HepG2 (cell line): Measurements from ENCODE around the gene ARAP1. TPM values are rescaled to one million over a fixed set of nuclear protein-coding genes. Genes with fewer than 3 reads are reported as not detected.

Experiments
- ATAC-seq: fragments of 200-7000 bp; cut with Tn5 transposase; 3 replicates; pipeline ENCODE4 v1.9.1; 2020; ENCODE audit warnings: mild to moderate bottlenecking, moderate library complexity
- BruUV-seq: library from RNA; stranded (reverse); fragments of 400-500 nt; replicated peaks from 2 replicates; lab custom pipeline; 2021; lab: Mats Ljungman, UMichigan
- CTCF ChIA-PET: fragments of 300-600 bp; formaldehyde crosslinking; extraction: SDS; loops from one replicate; lab custom pipeline; 2021; ENCODE audit warnings: low total read pairs, inconsistent platforms, low intra/inter-chr PET ratio; lab: Yijun Ruan, JAX
- POLR2A ChIA-PET: fragments of 350-600 bp; sonication (Branson Sonifier 250); formaldehyde crosslinking; loops from one replicate; lab custom pipeline; 2020; ENCODE audit warnings: antibody characterized with exemption, inconsistent platforms; lab: Yijun Ruan, JAX
- DNase-seq: peaks from one replicate; pipeline ENCODE4 v3.0.0-alpha.2; 2015; ENCODE audit warnings: low spot score
- FAIRE-seq: peaks from 3 replicates; lab custom pipeline; 2011; peaks lifted over from hg19 to GRCh38; lab: Jason Lieb, UNC
- H2AFZ ChIP-seq: one replicate; pipeline ENCODE4 v1.6.1; 2011; ENCODE audit warnings: low read length, inconsistent platforms
- H3K27ac ChIP-seq: fragments of 300-600 bp; 3 replicates; pipeline ENCODE4 v1.8.0; 2011; ENCODE audit warnings: mixed run types, mild to moderate bottlenecking, mixed read lengths, low read length, inconsistent platforms; ENCODE audit not compliant: insufficient read depth; ENCODE audit errors: extremely low read length
- H3K27me3 ChIP-seq, 2 experiments: fragments of 200-600 bp in 1 of 2; 2 replicates in 1 of 2; 3 replicates in 1 of 2; pipeline versions ENCODE4 v1.6.0 to v1.8.0; 2011; ENCODE audit warnings: low read length in 2 of 2, mild to moderate bottlenecking in 2 of 2, moderate library complexity in 2 of 2, inconsistent platforms in 1 of 2; ENCODE audit not compliant: insufficient read depth in 2 of 2, control insufficient read depth in 1 of 2
- H3K36me3 ChIP-seq, 2 experiments: fragments of 200-600 bp in 1 of 2; replicated peaks in 1 of 2; 2 replicates in 1 of 2; 3 replicates in 1 of 2; pipeline versions ENCODE4 v1.5.1 to v1.8.0; 2011; ENCODE audit warnings: low read length in 2 of 2, inconsistent platforms in 1 of 2; ENCODE audit not compliant: insufficient read depth in 2 of 2, control insufficient read depth in 1 of 2
- H3K4me1 ChIP-seq: 2 replicates; pipeline ENCODE4 v1.5.1; 2012; ENCODE audit warnings: low read length, inconsistent platforms; ENCODE audit not compliant: insufficient read depth
- H3K4me2 ChIP-seq: 2 replicates; pipeline ENCODE4 v1.6.0; 2011; ENCODE audit warnings: low read depth, low read length, inconsistent platforms
- H3K4me3 ChIP-seq, 3 experiments: fragments of 200-600 bp in 1 of 3; sonication (generic), shearing (Covaris generic) in 1 of 3; replicated peaks in 1 of 3; 2 replicates each; pipeline ENCODE4 v1.5.1; 2011 to 2016; ENCODE audit warnings: low read length in 3 of 3, inconsistent platforms in 2 of 3, low read depth in 2 of 3, mild to moderate bottlenecking in 2 of 3, control low read depth in 1 of 3, mixed read lengths in 1 of 3; ENCODE audit not compliant: insufficient read depth in 1 of 3
- H3K79me2 ChIP-seq: one replicate; pipeline ENCODE4 v1.6.1; 2011; ENCODE audit warnings: low read length, inconsistent platforms; ENCODE audit not compliant: insufficient read depth
- H3K9ac ChIP-seq: 2 replicates; pipeline ENCODE4 v1.6.0; 2011; ENCODE audit warnings: mild to moderate bottlenecking, low read depth, low read length, inconsistent platforms; ENCODE audit not compliant: insufficient read depth
- H3K9me3 ChIP-seq: 2 replicates; pipeline ENCODE4 v1.5.1; 2012; ENCODE audit warnings: mild to moderate bottlenecking, low read length
- H4K20me1 ChIP-seq: 2 replicates; pipeline ENCODE4 v1.6.0; 2011; ENCODE audit warnings: inconsistent platforms, mild to moderate bottlenecking, low read length, moderate library complexity; ENCODE audit not compliant: insufficient read depth
- ARNT2 ChIP-seq: sonication (generic); formaldehyde crosslinking; IDR thresholded peaks from 2 replicates; pipeline ENCODE4 v1.8.0; 2022; ENCODE audit warnings: mild to moderate bottlenecking, low read depth, missing genetic modification reagents, moderate library complexity
- ARNTL ChIP-seq: sonication (generic); formaldehyde crosslinking; IDR thresholded peaks from 2 replicates; pipeline ENCODE4 v1.4.0; 2020; ENCODE audit warnings: mild to moderate bottlenecking, missing genetic modification reagents
- GFI1 ChIP-seq: sonication (generic); formaldehyde crosslinking; IDR thresholded peaks from 2 replicates; pipeline ENCODE4 v1.5.0; 2020; ENCODE audit warnings: missing genetic modification reagents, mild to moderate bottlenecking, borderline replicate concordance
- POLR2G ChIP-seq: fragments of 200-400 bp; formaldehyde crosslinking; IDR thresholded peaks from 2 replicates; pipeline ENCODE4 v1.6.1; 2018; ENCODE audit warnings: mild to moderate bottlenecking, low read depth, low read length, moderate library complexity
- STAG1 ChIP-seq: sonication (generic); formaldehyde crosslinking; IDR thresholded peaks from 2 replicates; pipeline ENCODE4 v1.4.0; 2020; ENCODE audit warnings: missing genetic modification reagents
- ZBTB7B ChIP-seq: sonication (generic); formaldehyde crosslinking; IDR thresholded peaks from 2 replicates; pipeline ENCODE4 v1.4.0; 2020; ENCODE audit warnings: missing genetic modification reagents
- ZMYM2 ChIP-seq: sonication (generic); formaldehyde crosslinking; IDR thresholded peaks from 2 replicates; pipeline ENCODE4 v1.8.0; 2022; ENCODE audit warnings: mild to moderate bottlenecking, missing genetic modification reagents
- ZNF234 ChIP-seq: sonication (generic); formaldehyde crosslinking; conservative IDR thresholded peaks from 2 replicates; pipeline ENCODE4 v1.5.1; 2020; ENCODE audit warnings: mild to moderate bottlenecking, missing genetic modification reagents
- ZNF562 ChIP-seq: sonication (generic); formaldehyde crosslinking; IDR thresholded peaks from 2 replicates; pipeline ENCODE4 v1.8.0; 2022; ENCODE audit warnings: missing genetic modification reagents, borderline replicate concordance
- WGBS: methylation state at CpG from one replicate; pipeline ENCODE4 v1.1.6; 2017; ENCODE audit warnings: low lambda C conversion rate; 5-methylcytosine and 5-hydroxymethylcytosine counted together
- in situ Hi-C: cut with HindIII; loops from 2 replicates; pipeline ENCODE4 v1.10.0; 2017; ENCODE audit warnings: low pct_unique_long_range_greater_than_20kb; ENCODE audit not compliant: extremely low pct_ligation_motif_present
- intact Hi-C: fragments of 100-400 bp; cut with micrococcal nuclease; formaldehyde crosslinking; loops from one replicate; pipeline ENCODE4 v1.10.0; 2022; ENCODE audit not compliant: unreplicated experiment
- polyA plus RNA-seq, 8 experiments: library from polyadenylated mRNA; depleted of rRNA in 3 of 8; stranded (reverse) in 7 of 8; unstranded in 1 of 8; fragments of >200 nt; fragmentation: Illumina TruSeq in 4 of 8; extraction: Trizol in 4 of 8; gene quantifications; 2 replicates each; pipeline versions ENCODE4 v1.2.1 to v1.2.3, GENCODE V29; 2011 to 2016; ENCODE audit warnings: low read depth in 4 of 8, missing spikeins in 1 of 8, mixed read lengths in 1 of 8; ENCODE audit not compliant: insufficient read depth in 1 of 8
- total RNA-seq, 5 experiments: library from RNA; depleted of rRNA; stranded (reverse); fragments of >200 nt; fragmentation: Illumina TruSeq; extraction: Trizol; gene quantifications; 2 replicates each; pipeline ENCODE4 v1.2.3, GENCODE V29; 2016; ENCODE audit warnings: low read depth in 1 of 5
- TF ChIP-seq, protein P1 (sequence below): sonication (generic); formaldehyde crosslinking; IDR thresholded peaks from one replicate; pipeline ENCODE4 v1.5.1; 2020; ENCODE audit warnings: mild to moderate bottlenecking, missing genetic modification reagents; ENCODE audit errors: not compliant biosample characterization
- TF ChIP-seq, protein P2 (sequence below): sonication (generic); formaldehyde crosslinking; IDR thresholded peaks from 2 replicates; pipeline ENCODE4 v1.5.1; 2020; ENCODE audit warnings: mild to moderate bottlenecking, missing genetic modification reagents, borderline replicate concordance

Gene ARAP1
- total and polyA plus RNA-seq, 2 of the 13 experiments (the other 11 are each of a cell fraction or from before 2014, with no cell fraction given), result 43.2 to 55.5 TPM

DNA sequence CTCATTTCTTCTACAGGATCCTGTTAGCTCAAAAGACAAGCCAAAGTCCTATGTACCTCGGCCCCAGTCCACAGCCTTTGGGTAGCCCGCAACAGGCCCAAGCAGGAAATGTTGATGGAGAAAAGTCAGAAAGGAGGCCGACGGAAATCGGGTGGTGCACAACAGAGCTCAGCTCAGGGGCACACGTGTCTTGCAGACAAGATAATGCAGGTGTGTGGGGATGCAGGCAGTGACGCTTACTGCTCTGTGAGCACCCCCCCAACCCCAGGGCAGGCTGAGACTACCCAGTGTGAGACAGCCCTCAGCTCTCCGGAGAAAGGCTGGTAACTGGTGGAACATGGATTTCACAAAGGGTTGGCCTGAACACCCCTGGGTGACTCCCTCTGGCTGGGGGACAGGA lies 73.7 kb downstream of the ARAP1 start:
- DNase-seq (no peak), FAIRE-seq (no peak), ATAC-seq (no peak)
- in situ Hi-C loops, result no loop called here
- no peak overlapping the region for H2AFZ ChIP-seq
- no peaks in the 10 kb centered on the region for H3K4me1 ChIP-seq
- peaks cover 2 to 35% of the 10 kb centered on the region in 2 experiments; a peak in 3 of 5 replicates for H3K27me3 ChIP-seq
- intact Hi-C loops, result no loop called here
- peaks cover 1 to 4% of the 10 kb centered on the region in 2 experiments; a peak in 2 of 5 replicates for H3K36me3 ChIP-seq
- no peak overlapping the region for H3K4me2 ChIP-seq
- CTCF ChIA-PET, result no interaction called here
- BruUV-seq, result no TSS peak
- no peaks in the 10 kb centered on the region for H3K9me3 ChIP-seq
- POLR2A ChIA-PET, result no interaction called here
- 35% methylated on average over 8 of the region's 8 CpGs for WGBS
- no peaks in the 10 kb centered on the region for H3K79me2 ChIP-seq
- no peak overlapping the region for H3K9ac ChIP-seq
- H3K4me3 ChIP-seq, result no peak overlapping the region
- H3K27ac ChIP-seq, result no peak overlapping the region
- H4K20me1 ChIP-seq, result peaks cover 15% of the 10 kb centered on the region; the same call in 1 of the 2 replicates
- no peak for TF ChIP-seq ZMYM2 (CRISPR knock-in tag)
- TF ChIP-seq, protein P1, sequence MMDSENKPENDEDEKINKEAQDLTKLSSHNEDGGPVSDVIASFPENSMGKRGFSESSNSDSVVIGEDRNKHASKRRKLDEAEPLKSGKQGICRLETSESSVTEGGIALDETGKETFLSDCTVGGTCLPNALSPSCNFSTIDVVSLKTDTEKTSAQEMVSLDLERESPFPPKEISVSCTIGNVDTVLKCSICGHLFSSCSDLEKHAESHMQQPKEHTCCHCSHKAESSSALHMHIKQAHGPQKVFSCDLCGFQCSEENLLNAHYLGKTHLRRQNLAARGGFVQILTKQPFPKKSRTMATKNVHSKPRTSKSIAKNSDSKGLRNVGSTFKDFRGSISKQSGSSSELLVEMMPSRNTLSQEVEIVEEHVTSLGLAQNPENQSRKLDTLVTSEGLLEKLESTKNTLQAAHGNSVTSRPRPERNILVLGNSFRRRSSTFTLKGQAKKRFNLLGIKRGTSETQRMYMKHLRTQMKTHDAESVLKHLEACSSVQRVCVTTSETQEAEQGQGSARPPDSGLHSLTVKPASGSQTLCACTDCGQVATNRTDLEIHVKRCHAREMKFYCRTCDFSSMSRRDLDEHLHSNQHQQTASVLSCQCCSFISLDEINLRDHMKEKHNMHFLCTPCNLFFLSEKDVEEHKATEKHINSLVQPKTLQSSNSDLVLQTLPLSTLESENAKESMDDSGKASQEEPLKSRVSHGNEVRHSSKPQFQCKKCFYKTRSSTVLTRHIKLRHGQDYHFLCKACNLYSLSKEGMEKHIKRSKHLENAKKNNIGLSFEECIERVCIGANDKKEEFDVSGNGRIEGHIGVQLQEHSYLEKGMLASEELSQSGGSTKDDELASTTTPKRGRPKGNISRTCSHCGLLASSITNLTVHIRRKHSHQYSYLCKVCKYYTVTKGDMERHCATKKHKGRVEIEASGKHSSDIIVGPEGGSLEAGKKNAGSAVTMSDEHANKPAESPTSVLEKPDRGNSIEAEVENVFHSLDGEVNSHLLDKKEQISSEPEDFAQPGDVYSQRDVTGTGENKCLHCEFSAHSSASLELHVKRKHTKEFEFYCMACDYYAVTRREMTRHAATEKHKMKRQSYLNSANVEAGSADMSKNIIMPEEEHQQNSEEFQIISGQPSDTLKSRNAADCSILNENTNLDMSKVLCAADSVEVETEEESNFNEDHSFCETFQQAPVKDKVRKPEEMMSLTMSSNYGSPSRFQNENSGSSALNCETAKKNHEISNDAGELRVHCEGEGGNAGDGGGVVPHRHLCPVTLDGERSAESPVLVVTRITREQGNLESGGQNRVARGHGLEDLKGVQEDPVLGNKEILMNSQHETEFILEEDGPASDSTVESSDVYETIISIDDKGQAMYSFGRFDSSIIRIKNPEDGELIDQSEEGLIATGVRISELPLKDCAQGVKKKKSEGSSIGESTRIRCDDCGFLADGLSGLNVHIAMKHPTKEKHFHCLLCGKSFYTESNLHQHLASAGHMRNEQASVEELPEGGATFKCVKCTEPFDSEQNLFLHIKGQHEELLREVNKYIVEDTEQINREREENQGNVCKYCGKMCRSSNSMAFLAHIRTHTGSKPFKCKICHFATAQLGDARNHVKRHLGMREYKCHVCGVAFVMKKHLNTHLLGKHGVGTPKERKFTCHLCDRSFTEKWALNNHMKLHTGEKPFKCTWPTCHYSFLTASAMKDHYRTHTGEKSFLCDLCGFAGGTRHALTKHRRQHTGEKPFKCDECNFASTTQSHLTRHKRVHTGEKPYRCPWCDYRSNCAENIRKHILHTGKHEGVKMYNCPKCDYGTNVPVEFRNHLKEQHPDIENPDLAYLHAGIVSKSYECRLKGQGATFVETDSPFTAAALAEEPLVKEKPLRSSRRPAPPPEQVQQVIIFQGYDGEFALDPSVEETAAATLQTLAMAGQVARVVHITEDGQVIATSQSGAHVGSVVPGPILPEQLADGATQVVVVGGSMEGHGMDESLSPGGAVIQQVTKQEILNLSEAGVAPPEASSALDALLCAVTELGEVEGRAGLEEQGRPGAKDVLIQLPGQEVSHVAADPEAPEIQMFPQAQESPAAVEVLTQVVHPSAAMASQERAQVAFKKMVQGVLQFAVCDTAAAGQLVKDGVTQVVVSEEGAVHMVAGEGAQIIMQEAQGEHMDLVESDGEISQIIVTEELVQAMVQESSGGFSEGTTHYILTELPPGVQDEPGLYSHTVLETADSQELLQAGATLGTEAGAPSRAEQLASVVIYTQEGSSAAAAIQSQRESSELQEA, result no peak
- peak; percentile 19; the same call in 1 of the 2 replicates for TF ChIP-seq POLR2G
- no peak for TF ChIP-seq STAG1 (CRISPR knock-in tag)
- no peak for TF ChIP-seq ARNTL (CRISPR knock-in tag)
- TF ChIP-seq, protein P2, sequence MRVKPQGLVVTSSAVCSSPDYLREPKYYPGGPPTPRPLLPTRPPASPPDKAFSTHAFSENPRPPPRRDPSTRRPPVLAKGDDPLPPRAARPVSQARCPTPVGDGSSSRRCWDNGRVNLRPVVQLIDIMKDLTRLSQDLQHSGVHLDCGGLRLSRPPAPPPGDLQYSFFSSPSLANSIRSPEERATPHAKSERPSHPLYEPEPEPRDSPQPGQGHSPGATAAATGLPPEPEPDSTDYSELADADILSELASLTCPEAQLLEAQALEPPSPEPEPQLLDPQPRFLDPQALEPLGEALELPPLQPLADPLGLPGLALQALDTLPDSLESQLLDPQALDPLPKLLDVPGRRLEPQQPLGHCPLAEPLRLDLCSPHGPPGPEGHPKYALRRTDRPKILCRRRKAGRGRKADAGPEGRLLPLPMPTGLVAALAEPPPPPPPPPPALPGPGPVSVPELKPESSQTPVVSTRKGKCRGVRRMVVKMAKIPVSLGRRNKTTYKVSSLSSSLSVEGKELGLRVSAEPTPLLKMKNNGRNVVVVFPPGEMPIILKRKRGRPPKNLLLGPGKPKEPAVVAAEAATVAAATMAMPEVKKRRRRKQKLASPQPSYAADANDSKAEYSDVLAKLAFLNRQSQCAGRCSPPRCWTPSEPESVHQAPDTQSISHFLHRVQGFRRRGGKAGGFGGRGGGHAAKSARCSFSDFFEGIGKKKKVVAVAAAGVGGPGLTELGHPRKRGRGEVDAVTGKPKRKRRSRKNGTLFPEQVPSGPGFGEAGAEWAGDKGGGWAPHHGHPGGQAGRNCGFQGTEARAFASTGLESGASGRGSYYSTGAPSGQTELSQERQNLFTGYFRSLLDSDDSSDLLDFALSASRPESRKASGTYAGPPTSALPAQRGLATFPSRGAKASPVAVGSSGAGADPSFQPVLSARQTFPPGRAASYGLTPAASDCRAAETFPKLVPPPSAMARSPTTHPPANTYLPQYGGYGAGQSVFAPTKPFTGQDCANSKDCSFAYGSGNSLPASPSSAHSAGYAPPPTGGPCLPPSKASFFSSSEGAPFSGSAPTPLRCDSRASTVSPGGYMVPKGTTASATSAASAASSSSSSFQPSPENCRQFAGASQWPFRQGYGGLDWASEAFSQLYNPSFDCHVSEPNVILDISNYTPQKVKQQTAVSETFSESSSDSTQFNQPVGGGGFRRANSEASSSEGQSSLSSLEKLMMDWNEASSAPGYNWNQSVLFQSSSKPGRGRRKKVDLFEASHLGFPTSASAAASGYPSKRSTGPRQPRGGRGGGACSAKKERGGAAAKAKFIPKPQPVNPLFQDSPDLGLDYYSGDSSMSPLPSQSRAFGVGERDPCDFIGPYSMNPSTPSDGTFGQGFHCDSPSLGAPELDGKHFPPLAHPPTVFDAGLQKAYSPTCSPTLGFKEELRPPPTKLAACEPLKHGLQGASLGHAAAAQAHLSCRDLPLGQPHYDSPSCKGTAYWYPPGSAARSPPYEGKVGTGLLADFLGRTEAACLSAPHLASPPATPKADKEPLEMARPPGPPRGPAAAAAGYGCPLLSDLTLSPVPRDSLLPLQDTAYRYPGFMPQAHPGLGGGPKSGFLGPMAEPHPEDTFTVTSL, result no peak
- no peak for TF ChIP-seq ZNF234 (CRISPR knock-in tag)
- no peak for TF ChIP-seq ZBTB7B (CRISPR knock-in tag)
- no peak for TF ChIP-seq ARNT2
- TF ChIP-seq ZNF562 (CRISPR knock-in tag), result no peak
- TF ChIP-seq GFI1 (CRISPR knock-in tag), result no peak
